GM23338 (cell line): ENCODE results near the gene RPTOR. TPM values are rescaled to one million over a fixed set of nuclear protein-coding genes. Genes with fewer than 3 reads are reported as not detected.

Experiments
- ATAC-seq: fragments of 200-7000 bp; cut with Tn5 transposase; 3 replicates; pipeline ENCODE4 v1.9.1; 2020
- DNase-seq: peaks from one replicate; pipeline ENCODE4 v3.0.0-alpha.2; 2015; ENCODE audit warnings: low spot score
- H2AFZ ChIP-seq: fragments of 200-600 bp; sonication (generic); 2 replicates; pipeline ENCODE4 v1.8.0; 2016; ENCODE audit warnings: antibody characterized with exemption, mild to moderate bottlenecking, moderate library complexity
- H3F3A ChIP-seq: fragments of 200-600 bp; sonication (generic); replicated peaks from 2 replicates; pipeline ENCODE4 v1.8.0; 2017; ENCODE audit warnings: antibody characterized with exemption, mixed run types, low read depth
- H3K27ac ChIP-seq: fragments of 200-600 bp; sonication (generic); 2 replicates; pipeline ENCODE4 v1.6.1; 2016; ENCODE audit warnings: low read depth
- H3K27me3 ChIP-seq: fragments of 200-600 bp; sonication (generic); 2 replicates; pipeline ENCODE4 v1.8.0; 2016; ENCODE audit warnings: mild to moderate bottlenecking, mixed run types, moderate library complexity; ENCODE audit not compliant: insufficient read depth
- H3K36me3 ChIP-seq: fragments of 200-600 bp; sonication (generic); 2 replicates; pipeline ENCODE4 v1.8.0; 2016; ENCODE audit warnings: mild to moderate bottlenecking; ENCODE audit not compliant: insufficient read depth
- H3K4me1 ChIP-seq: fragments of 200-600 bp; sonication (generic); 2 replicates; pipeline ENCODE4 v1.8.0; 2016; ENCODE audit warnings: mild to moderate bottlenecking, moderate library complexity; ENCODE audit not compliant: insufficient read depth
- H3K4me2 ChIP-seq: fragments of 200-600 bp; sonication (generic); 2 replicates; pipeline ENCODE4 v1.7.1; 2017; ENCODE audit warnings: mixed run types
- H3K4me3 ChIP-seq: fragments of 200-600 bp; sonication (generic); 2 replicates; pipeline ENCODE4 v1.6.1; 2016; ENCODE audit warnings: mixed run types
- H3K79me2 ChIP-seq: fragments of 200-600 bp; sonication (generic); replicated peaks from 2 replicates; pipeline ENCODE4 v1.8.0; 2017; ENCODE audit warnings: mild to moderate bottlenecking; ENCODE audit not compliant: insufficient read depth
- H3K9me2 ChIP-seq: fragments of 200-600 bp; sonication (generic); 2 replicates; pipeline ENCODE4 v1.8.0; 2017; ENCODE audit not compliant: insufficient read depth
- H4K20me1 ChIP-seq: fragments of 200-600 bp; sonication (generic); replicated peaks from 2 replicates; pipeline ENCODE4 v1.8.0; 2017; ENCODE audit warnings: mild to moderate bottlenecking; ENCODE audit not compliant: insufficient read depth
- H3K27ac Mint-ChIP-seq: 2 replicates; pipeline ENCODE4 v1.8.0; 2020; ENCODE audit warnings: inconsistent platforms, mild to moderate bottlenecking, moderate library complexity, mixed read lengths
- H3K27me3 Mint-ChIP-seq: 3 replicates; pipeline ENCODE4 v1.8.0; 2022; ENCODE audit warnings: low read depth, mild to moderate bottlenecking, moderate library complexity, mixed read lengths, inconsistent platforms; ENCODE audit not compliant: insufficient read depth, poor library complexity
- H3K36me3 Mint-ChIP-seq: 3 replicates; pipeline ENCODE4 v1.8.0; 2021; ENCODE audit warnings: low read depth, mild to moderate bottlenecking, inconsistent platforms, moderate library complexity, mixed read lengths
- H3K4me1 Mint-ChIP-seq: 3 replicates; pipeline ENCODE4 v1.8.0; 2020; ENCODE audit warnings: mild to moderate bottlenecking, inconsistent platforms, mixed read lengths
- H3K4me3 Mint-ChIP-seq: 3 replicates; pipeline ENCODE4 v1.8.0; 2021; ENCODE audit warnings: moderate library complexity, mild to moderate bottlenecking, inconsistent platforms, mixed read lengths
- H3K9me3 Mint-ChIP-seq: 3 replicates; pipeline ENCODE4 v1.8.0; 2020; ENCODE audit warnings: moderate library complexity, mild to moderate bottlenecking, inconsistent platforms, mixed read lengths
- CREB1 ChIP-seq: fragments of 250-450 bp; sonication (Bioruptor Pico); IDR thresholded peaks from 2 replicates; pipeline ENCODE4 v1.5.0; 2020; ENCODE audit warnings: low read depth, mild to moderate bottlenecking, moderate library complexity
- CTCF ChIP-seq, 2 experiments: fragments of 200-600 bp in 1 of 2; sonication (generic) in 1 of 2; conservative IDR thresholded peaks; 2 replicates each; pipeline versions ENCODE4 v1.5.1 to v1.6.1; 2016 to 2017; ENCODE audit warnings: antibody characterized with exemption in 2 of 2, low read depth in 2 of 2, mild to moderate bottlenecking in 2 of 2, moderate library complexity in 1 of 2
- ETS1 ChIP-seq: IDR thresholded peaks from 2 replicates; pipeline ENCODE4 v1.6.1; 2016; ENCODE audit warnings: antibody characterized with exemption
- EZH2 ChIP-seq: fragments of 200-600 bp; sonication (generic); IDR thresholded peaks from one replicate; pipeline ENCODE4 v1.8.0; 2017; ENCODE audit warnings: antibody characterized with exemption, mild to moderate bottlenecking, low read depth; ENCODE audit not compliant: unreplicated experiment
- EZH2phosphoT487 ChIP-seq: fragments of 200-600 bp; sonication (generic); IDR thresholded peaks from one replicate; pipeline ENCODE4 v1.8.1; 2018; ENCODE audit warnings: antibody characterized with exemption; ENCODE audit not compliant: unreplicated experiment
- JUNB ChIP-seq: IDR thresholded peaks from one replicate; pipeline ENCODE4 v1.6.1; 2016; ENCODE audit warnings: antibody characterized with exemption; ENCODE audit not compliant: unreplicated experiment
- NANOG ChIP-seq: IDR thresholded peaks from 2 replicates; pipeline ENCODE4 v1.6.1; 2016; ENCODE audit warnings: antibody characterized with exemption, borderline replicate concordance
- POLR2AphosphoS5 ChIP-seq: IDR thresholded peaks from 2 replicates; pipeline ENCODE4 v1.6.1; 2016; ENCODE audit warnings: antibody characterized with exemption, low read depth
- REST ChIP-seq: IDR thresholded peaks from one replicate; pipeline ENCODE4 v1.6.1; 2018; ENCODE audit warnings: antibody characterized with exemption; ENCODE audit not compliant: unreplicated experiment
- STAT1 ChIP-seq: IDR thresholded peaks from one replicate; pipeline ENCODE4 v1.6.1; 2016; ENCODE audit warnings: antibody characterized with exemption; ENCODE audit not compliant: unreplicated experiment
- ZNF114 ChIP-seq: fragments of 250-450 bp; sonication (Bioruptor Pico); IDR thresholded peaks from 2 replicates; pipeline ENCODE4 v1.5.0; 2020; ENCODE audit warnings: mild to moderate bottlenecking, moderate library complexity
- ZNF331 ChIP-seq: fragments of 250-450 bp; sonication (Bioruptor Pico); IDR thresholded peaks from 2 replicates; pipeline ENCODE4 v1.5.0; 2020; ENCODE audit warnings: low read depth, mild to moderate bottlenecking, moderate library complexity
- ZNF462 ChIP-seq: fragments of 250-450 bp; sonication (Bioruptor Pico); IDR thresholded peaks from 2 replicates; pipeline ENCODE4 v1.5.0; 2020; ENCODE audit warnings: mild to moderate bottlenecking, moderate library complexity
- polyA plus RNA-seq: library from polyadenylated mRNA; unstranded; fragments of >200 nt; fragmentation: Nextera tagmentation; extraction: Ambion mirVana; gene quantifications from 2 replicates; pipeline ENCODE4 v1.2.1, GENCODE V29; 2016
- total RNA-seq: library from RNA; depleted of rRNA; stranded (reverse); fragments of >200 nt; shearing (Covaris generic); gene quantifications from 2 replicates; pipeline ENCODE4 v1.2.3, GENCODE V29; 2014

Gene RPTOR
- total and polyA plus RNA-seq, 2 experiments from 2014 or later = 9.5 to 38.0 TPM

GRCh38 chr17:80919331-80920311 is 375.0 kb downstream of the RPTOR start:
- no peak overlapping the region for H3K4me2 ChIP-seq
- Mint-ChIP-seq H3K27me3 (peaks cover 3% of the 10 kb centered on the region), H3K4me3 (no peak overlapping the region), H3K36me3 (peaks cover 20% of the 10 kb centered on the region), H3K9me3 (peaks cover 16% of the 10 kb centered on the region), H3K27ac (no peak overlapping the region), H3K4me1 (no peaks in the 10 kb centered on the region)
- H3K27ac ChIP-seq = no peak overlapping the region
- H2AFZ ChIP-seq = no peak overlapping the region
- no peaks in the 10 kb centered on the region for H3K27me3 ChIP-seq
- no peaks in the 10 kb centered on the region for H3K9me2 ChIP-seq
- ATAC-seq (no peak), DNase-seq (no peak)
- TF ChIP-seq ZNF331 = no peak
- no peak for TF ChIP-seq CTCF (conservative IDR thresholded peaks at IDR 0.05; ENCODE audit: low read depth in 2 of 2)
- no peak for TF ChIP-seq STAT1
- no peak for TF ChIP-seq JUNB
- no peak for TF ChIP-seq EZH2phosphoT487
- no peak for TF ChIP-seq CREB1 (CRISPR knock-in tag)
- TF ChIP-seq ZNF462 (CRISPR knock-in tag) = no peak
- TF ChIP-seq ZNF114 (CRISPR knock-in tag) = no peak
- no peak for TF ChIP-seq NANOG
- no peak for TF ChIP-seq ETS1
- no peak for TF ChIP-seq EZH2
- no peak for TF ChIP-seq POLR2AphosphoS5
- no peak for TF ChIP-seq REST
- H3K79me2 ChIP-seq = no peaks in the 10 kb centered on the region
- no peaks in the 10 kb centered on the region for H3F3A ChIP-seq
- no peaks in the 10 kb centered on the region for H4K20me1 ChIP-seq
- H3K4me1 ChIP-seq = no peaks in the 10 kb centered on the region
- no peaks in the 10 kb centered on the region; the same call in 1 of the 2 replicates for H3K36me3 ChIP-seq
- H3K4me3 ChIP-seq = no peak overlapping the region
